Transverse colon (tissue), 3 donors: ENCODE data around the gene CCR1.

Experiments used
- EP300 ChIP-seq: sonication (generic); formaldehyde crosslinking; IDR thresholded peaks from one replicate; pipeline ENCODE4 v1.6.1; 2017; ENCODE audit warnings: antibody characterized with exemption, low read depth
- POLR2A ChIP-seq: fragments of 450-650 bp; IDR thresholded peaks from one replicate; pipeline ENCODE4 v1.6.1; 2016; ENCODE audit warnings: antibody characterized with exemption, mild to moderate bottlenecking, moderate library complexity
- TF ChIP-seq, protein P1 (sequence below), 5 experiments: fragments of 200-600 bp in 3 of 5; fragments of 450-650 bp in 2 of 5; sonication (generic) in 3 of 5; IDR thresholded peaks; 1 replicate in 2 of 5; 2 replicates in 3 of 5; pipeline ENCODE4 v1.5.1; 2016 to 2017; ENCODE audit warnings: antibody characterized with exemption in 5 of 5, inconsistent platforms in 3 of 5, mild to moderate bottlenecking in 2 of 5, moderate library complexity in 1 of 5

DNA sequence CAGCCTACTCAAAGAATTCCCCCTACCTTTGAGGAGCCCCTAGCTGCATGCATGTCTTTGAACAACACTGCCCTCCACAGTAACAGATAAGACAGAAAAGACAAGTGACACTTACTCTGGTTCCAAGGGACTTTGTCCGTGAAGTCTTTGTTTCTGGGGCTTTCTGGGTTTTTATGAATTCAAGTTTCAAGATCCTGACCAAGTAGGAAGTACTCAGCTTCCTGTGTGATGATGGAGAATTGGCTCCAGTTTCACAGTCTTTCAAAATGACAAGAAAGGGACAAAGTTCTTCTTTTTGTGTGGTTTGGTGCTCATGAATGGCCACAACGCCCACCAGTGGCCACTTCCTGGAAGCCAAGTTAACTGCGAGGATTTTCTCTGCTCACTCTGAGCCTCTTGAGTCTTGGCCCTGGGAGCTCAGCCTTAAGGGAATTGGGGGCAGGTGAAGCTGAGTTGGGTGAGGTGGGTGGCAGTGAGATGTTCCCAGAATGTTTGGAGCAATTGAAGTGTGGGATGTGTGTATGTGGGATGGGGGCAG is at the start of gene CCR1:
- TF ChIP-seq, protein P1, sequence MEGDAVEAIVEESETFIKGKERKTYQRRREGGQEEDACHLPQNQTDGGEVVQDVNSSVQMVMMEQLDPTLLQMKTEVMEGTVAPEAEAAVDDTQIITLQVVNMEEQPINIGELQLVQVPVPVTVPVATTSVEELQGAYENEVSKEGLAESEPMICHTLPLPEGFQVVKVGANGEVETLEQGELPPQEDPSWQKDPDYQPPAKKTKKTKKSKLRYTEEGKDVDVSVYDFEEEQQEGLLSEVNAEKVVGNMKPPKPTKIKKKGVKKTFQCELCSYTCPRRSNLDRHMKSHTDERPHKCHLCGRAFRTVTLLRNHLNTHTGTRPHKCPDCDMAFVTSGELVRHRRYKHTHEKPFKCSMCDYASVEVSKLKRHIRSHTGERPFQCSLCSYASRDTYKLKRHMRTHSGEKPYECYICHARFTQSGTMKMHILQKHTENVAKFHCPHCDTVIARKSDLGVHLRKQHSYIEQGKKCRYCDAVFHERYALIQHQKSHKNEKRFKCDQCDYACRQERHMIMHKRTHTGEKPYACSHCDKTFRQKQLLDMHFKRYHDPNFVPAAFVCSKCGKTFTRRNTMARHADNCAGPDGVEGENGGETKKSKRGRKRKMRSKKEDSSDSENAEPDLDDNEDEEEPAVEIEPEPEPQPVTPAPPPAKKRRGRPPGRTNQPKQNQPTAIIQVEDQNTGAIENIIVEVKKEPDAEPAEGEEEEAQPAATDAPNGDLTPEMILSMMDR (IDR thresholded peaks at IDR 0.05): peak; percentile 12 to 43 (median 30)
- TF ChIP-seq POLR2A (no peak), EP300 (no peak)
